Measurements from ENCODE around the gene FBXL20. TPM values are rescaled to one million over a fixed set of nuclear protein-coding genes. Genes with fewer than 3 reads are reported as not detected.

The FBXL20 gene
- total RNA-seq, 1 experiment from 2014 or later, result 9.7 TPM

- no peaks in the 10 kb centered on the region for H3K9me3 Mint-ChIP-seq
- no peaks in the 10 kb centered on the region for H3K36me3 Mint-ChIP-seq
- H3K4me3 Mint-ChIP-seq, result no peak overlapping the region
- peaks cover 21% of the 10 kb centered on the region for H3K4me1 Mint-ChIP-seq
- H3K27me3 Mint-ChIP-seq (ENCODE audit: low read depth), result no peaks in the 10 kb centered on the region; the same call in 1 of the 2 replicates
- CTCF ChIA-PET, result interaction anchor here (0.6 to 15.5 kb wide), 11 partner anchors 10 to 751 kb away, joined by 3 to 626 read pairs (median 7); no protein-coding TSS in a partner anchor
- 0 out of 2 replicates have a peak overlapping the region, but pooled peaks have one; percentile 32 for H3K27ac Mint-ChIP-seq
- no peak for ATAC-seq
- no peak for DNase-seq (ENCODE audit: low spot score)
- POLR2A ChIA-PET, result no interaction called here
- TF ChIP-seq GRHL2 (CRISPR knock-in tag; IDR thresholded peaks at IDR 0.05; ENCODE audit: insufficient replicate concordance, severe bottlenecking) (no peak), ATF3 (CRISPR knock-in tag; conservative IDR thresholded peaks at IDR 0.05) (no peak), ZNF219 (CRISPR knock-in tag; IDR thresholded peaks at IDR 0.05; ENCODE audit: borderline replicate concordance) (no peak), JUN (CRISPR knock-in tag; IDR thresholded peaks at IDR 0.05) (no peak), CREM (CRISPR knock-in tag; IDR thresholded peaks at IDR 0.05) (no peak), CDX4 (CRISPR knock-in tag; IDR thresholded peaks at IDR 0.05; ENCODE audit: borderline replicate concordance) (no peak), PRRX2 (CRISPR knock-in tag; IDR thresholded peaks at IDR 0.05) (no peak), ZBTB43 (CRISPR knock-in tag; IDR thresholded peaks at IDR 0.05) (no peak)
Measured at GRCh38 chr17:39246274-39246673, 155.2 kb downstream of the FBXL20 start.

- Mint-ChIP-seq H3K4me3 (no peak overlapping the region), H3K36me3 (no peaks in the 10 kb centered on the region), H3K9me3 (no peaks in the 10 kb centered on the region), H3K27ac (no peak overlapping the region), H3K4me1 (peaks cover 22% of the 10 kb centered on the region), H3K27me3 (ENCODE audit: low read depth) (no peaks in the 10 kb centered on the region; the same call in 1 of the 2 replicates)
- ChIA-PET POLR2A (interaction anchor here (0.8 to 1.5 kb wide), 4 partner anchors 9 to 80 kb away, joined by 3 to 6 read pairs (median 5); no protein-coding TSS in a partner anchor), CTCF (interaction anchor here (0.6 to 15.5 kb wide), 53 partner anchors 8 to 847 kb away, joined by 3 to 626 read pairs (median 5); partner anchors contain the start of genes ARL5C, CACNB1, CDK12 and FBXL20)
- DNase-seq (ENCODE audit: low spot score) (peak; percentile 98), ATAC-seq (peak; percentile 92)
- TF ChIP-seq CTCF (IDR thresholded peaks at IDR 0.05) (peak; percentile 94), ZNF317 (CRISPR knock-in tag; IDR thresholded peaks at IDR 0.05; ENCODE audit: borderline replicate concordance, low read depth) (no peak)
Measured at GRCh38 chr17:39244600-39245570, 156.5 kb downstream of the FBXL20 start.

- ChIA-PET CTCF (interaction anchor here (0.6 to 15.5 kb wide), 53 partner anchors 8 to 848 kb away, joined by 3 to 626 read pairs (median 5); partner anchors contain the start of genes ARL5C, CACNB1, CDK12 and FBXL20), POLR2A (interaction anchor here (0.5 to 1.5 kb wide), 5 partner anchors 8 to 79 kb away, joined by 3 to 6 read pairs (median 5); no protein-coding TSS in a partner anchor)
- no peak overlapping the region for H3K27ac Mint-ChIP-seq
- no peak overlapping the region for H3K4me3 Mint-ChIP-seq
- DNase-seq (ENCODE audit: low spot score) (peak; percentile 33), ATAC-seq (no peak)
- H3K27me3 Mint-ChIP-seq (ENCODE audit: low read depth), result no peaks in the 10 kb centered on the region; the same call in 1 of the 2 replicates
- peaks cover 27% of the 10 kb centered on the region for H3K4me1 Mint-ChIP-seq
- TF ChIP-seq ZNF512 (CRISPR knock-in tag; IDR thresholded peaks at IDR 0.05; ENCODE audit: borderline replicate concordance) (no peak), HMGXB4 (CRISPR knock-in tag; IDR thresholded peaks at IDR 0.05) (0 out of 2 replicates have a peak, but pooled peaks have one; percentile 38), ZNF263 (CRISPR knock-in tag; IDR thresholded peaks at IDR 0.05; ENCODE audit: low read depth) (peak; percentile 86), ZBTB21 (CRISPR knock-in tag; IDR thresholded peaks at IDR 0.05; ENCODE audit: borderline replicate concordance) (0 out of 2 replicates have a peak, but pooled peaks have one; percentile 10), MYBL2 (CRISPR knock-in tag; IDR thresholded peaks at IDR 0.05) (no peak), HMGA2 (CRISPR knock-in tag; IDR thresholded peaks at IDR 0.05) (no peak)
- H3K9me3 Mint-ChIP-seq, result no peaks in the 10 kb centered on the region
- H3K36me3 Mint-ChIP-seq, result no peaks in the 10 kb centered on the region
Measured at GRCh38 chr17:39244016-39244599, 157.3 kb downstream of the FBXL20 start.

Measured in WTC11 (cell line).